Panc1 (cell line): Measurements from ENCODE around the gene RBM5. TPM values are rescaled to one million over a fixed set of nuclear protein-coding genes. Genes with fewer than 3 reads are reported as not detected.
"Not testable (repeated sequence)": the region's sequence is repeated elsewhere in the genome, so short reads cannot be mapped to it uniquely, and the experiment has no call there.

Experiments used
- ATAC-seq: fragments of 200-7000 bp; cut with Tn5 transposase; 2 replicates; pipeline ENCODE4 v1.9.1; 2020; ENCODE audit warnings: mild to moderate bottlenecking, moderate library complexity
- BruUV-seq: library from RNA; stranded (reverse); fragments of 400-500 nt; replicated peaks from 2 replicates; lab custom pipeline; 2021; lab: Mats Ljungman, UMichigan
- CTCF ChIA-PET: fragments of 300-600 bp; sonication (Branson Sonifier 250); formaldehyde crosslinking; loops from one replicate; lab custom pipeline; 2022; ENCODE audit warnings: antibody characterized with exemption; lab: Charles Lee
- POLR2A ChIA-PET: fragments of 300-600 bp; sonication (Branson Sonifier 250); formaldehyde crosslinking; loops from one replicate; lab custom pipeline; 2022; ENCODE audit warnings: antibody characterized with exemption; lab: Charles Lee
- DNase-seq: peaks from one replicate; pipeline ENCODE4 v3.0.0-alpha.2; 2010; ENCODE audit warnings: low read depth, low spot score
- H3K27ac ChIP-seq: 2 replicates; pipeline ENCODE4 v1.5.1; 2011; ENCODE audit warnings: mild to moderate bottlenecking, low read length, inconsistent platforms
- H3K27me3 ChIP-seq: fragments of 200-500 bp; sonication (Bioruptor generic); 2 replicates; pipeline ENCODE4 v1.6.0; 2014; ENCODE audit warnings: low read length, inconsistent platforms; ENCODE audit not compliant: control insufficient read depth, insufficient read depth
- H3K36me3 ChIP-seq: fragments of 200-500 bp; sonication (Bioruptor generic); 2 replicates; pipeline ENCODE4 v1.5.1; 2014; ENCODE audit warnings: inconsistent platforms, mild to moderate bottlenecking, low read length, moderate library complexity; ENCODE audit not compliant: control insufficient read depth, insufficient read depth
- H3K4me1 ChIP-seq: 2 replicates; pipeline ENCODE4 v1.5.1; 2011; ENCODE audit warnings: inconsistent platforms, mild to moderate bottlenecking, low read length, moderate library complexity; ENCODE audit not compliant: control insufficient read depth, insufficient read depth
- H3K4me3 ChIP-seq, 2 experiments: 2 replicates each; pipeline ENCODE4 v1.5.1; 2011 to 2012; ENCODE audit warnings: low read depth in 2 of 2, low read length in 2 of 2, mild to moderate bottlenecking in 2 of 2, inconsistent platforms in 1 of 2, moderate library complexity in 1 of 2
- H3K9me3 ChIP-seq: fragments of 200-500 bp; sonication (Bioruptor generic); 2 replicates; pipeline ENCODE4 v1.5.1; 2014; ENCODE audit warnings: low read depth, mild to moderate bottlenecking, inconsistent platforms, low read length, moderate library complexity; ENCODE audit not compliant: control insufficient read depth, insufficient read depth
- CTCF ChIP-seq: fragments of 450-650 bp; IDR thresholded peaks from 2 replicates; pipeline ENCODE4 v1.5.1; 2017; ENCODE audit warnings: mild to moderate bottlenecking
- POLR2AphosphoS5 ChIP-seq: IDR thresholded peaks from 2 replicates; pipeline ENCODE4 v1.6.1; 2012; ENCODE audit warnings: mild to moderate bottlenecking, low read depth, low read length, moderate library complexity
- SIN3A ChIP-seq: IDR thresholded peaks from 2 replicates; pipeline ENCODE4 v1.6.1; 2012; ENCODE audit warnings: low read depth, mild to moderate bottlenecking, low read length, moderate library complexity, borderline replicate concordance; ENCODE audit not compliant: insufficient read depth
- TCF7L2 ChIP-seq: IDR thresholded peaks from 2 replicates; pipeline ENCODE4 v1.6.1; 2011; ENCODE audit warnings: mild to moderate bottlenecking, low read depth, low read length, inconsistent platforms
- in situ Hi-C: cut with HindIII; loops from 2 replicates; pipeline ENCODE4 v1.10.0; 2016; ENCODE audit warnings: low sequenced_read_pairs, low pct_unique_long_range_greater_than_20kb
- intact Hi-C: fragments of 100-400 bp; cut with micrococcal nuclease; formaldehyde crosslinking; loops from one replicate; pipeline ENCODE4 v1.10.0; 2022; ENCODE audit not compliant: unreplicated experiment
- total RNA-seq: library from RNA; stranded (reverse); gene quantifications from one replicate; pipeline ENCODE4 v1.2.1, GENCODE V29; 2021; ENCODE audit not compliant: unreplicated experiment
- TF ChIP-seq, protein P1 (sequence below), 2 experiments: IDR thresholded peaks; 2 replicates each; pipeline ENCODE4 v1.6.1; 2011 to 2012; ENCODE audit warnings: low read depth in 2 of 2, control low read depth in 1 of 2, low read length in 1 of 2, mild to moderate bottlenecking in 1 of 2, moderate library complexity in 1 of 2; ENCODE audit not compliant: insufficient read depth in 1 of 2

The RBM5 gene
- total RNA-seq, 1 experiment from 2014 or later: 86.6 TPM

DNA sequence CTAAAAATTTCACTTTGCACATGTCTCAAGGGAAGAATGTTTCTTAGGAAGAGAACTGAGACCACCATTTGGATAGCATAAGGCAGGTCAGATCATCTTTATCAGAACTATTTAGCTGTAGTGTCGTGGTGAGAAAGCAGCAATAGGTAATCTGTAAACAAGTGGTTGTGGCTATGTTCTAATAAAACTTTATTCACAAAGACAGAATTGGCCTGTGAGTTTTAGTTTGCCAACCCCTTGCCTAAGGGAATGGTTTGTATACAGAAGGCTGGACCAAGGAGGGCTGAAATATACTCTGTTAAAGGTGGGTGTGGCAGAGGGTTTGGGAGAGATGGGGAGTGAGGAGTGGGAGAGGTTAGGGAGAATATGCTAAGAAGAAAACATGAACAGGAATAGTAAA is 10.6 kb upstream of the RBM5 start:
- ATAC-seq: no peak
- no peak overlapping the region for H3K27ac ChIP-seq
- no peak for TF ChIP-seq CTCF
- TF ChIP-seq, protein P1, sequence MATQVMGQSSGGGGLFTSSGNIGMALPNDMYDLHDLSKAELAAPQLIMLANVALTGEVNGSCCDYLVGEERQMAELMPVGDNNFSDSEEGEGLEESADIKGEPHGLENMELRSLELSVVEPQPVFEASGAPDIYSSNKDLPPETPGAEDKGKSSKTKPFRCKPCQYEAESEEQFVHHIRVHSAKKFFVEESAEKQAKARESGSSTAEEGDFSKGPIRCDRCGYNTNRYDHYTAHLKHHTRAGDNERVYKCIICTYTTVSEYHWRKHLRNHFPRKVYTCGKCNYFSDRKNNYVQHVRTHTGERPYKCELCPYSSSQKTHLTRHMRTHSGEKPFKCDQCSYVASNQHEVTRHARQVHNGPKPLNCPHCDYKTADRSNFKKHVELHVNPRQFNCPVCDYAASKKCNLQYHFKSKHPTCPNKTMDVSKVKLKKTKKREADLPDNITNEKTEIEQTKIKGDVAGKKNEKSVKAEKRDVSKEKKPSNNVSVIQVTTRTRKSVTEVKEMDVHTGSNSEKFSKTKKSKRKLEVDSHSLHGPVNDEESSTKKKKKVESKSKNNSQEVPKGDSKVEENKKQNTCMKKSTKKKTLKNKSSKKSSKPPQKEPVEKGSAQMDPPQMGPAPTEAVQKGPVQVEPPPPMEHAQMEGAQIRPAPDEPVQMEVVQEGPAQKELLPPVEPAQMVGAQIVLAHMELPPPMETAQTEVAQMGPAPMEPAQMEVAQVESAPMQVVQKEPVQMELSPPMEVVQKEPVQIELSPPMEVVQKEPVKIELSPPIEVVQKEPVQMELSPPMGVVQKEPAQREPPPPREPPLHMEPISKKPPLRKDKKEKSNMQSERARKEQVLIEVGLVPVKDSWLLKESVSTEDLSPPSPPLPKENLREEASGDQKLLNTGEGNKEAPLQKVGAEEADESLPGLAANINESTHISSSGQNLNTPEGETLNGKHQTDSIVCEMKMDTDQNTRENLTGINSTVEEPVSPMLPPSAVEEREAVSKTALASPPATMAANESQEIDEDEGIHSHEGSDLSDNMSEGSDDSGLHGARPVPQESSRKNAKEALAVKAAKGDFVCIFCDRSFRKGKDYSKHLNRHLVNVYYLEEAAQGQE (IDR thresholded peaks at IDR 0.05; ENCODE audit: insufficient read depth in 1 of 2, low read depth in 2 of 2, low read length in 1 of 2): no peak
- TF ChIP-seq SIN3A: no peak
- TF ChIP-seq POLR2AphosphoS5: no peak
- TF ChIP-seq TCF7L2: no peak
- H3K4me1 ChIP-seq: no peaks in the 10 kb centered on the region
- intact Hi-C loops (no loop called here), in situ Hi-C loops (no loop called here)
- H3K36me3 ChIP-seq: peaks cover 2% of the 10 kb centered on the region; the same call in 1 of the 2 replicates
- DNase-seq: no peak
- BruUV-seq: no TSS peak
- CTCF ChIA-PET: interaction anchor here (0.6 kb wide), 1 partner anchor 117 kb away, joined by 9 read pairs; no protein-coding TSS in a partner anchor
- H3K9me3 ChIP-seq: no peaks in the 10 kb centered on the region
- H3K27me3 ChIP-seq: no peaks in the 10 kb centered on the region
- POLR2A ChIA-PET: no interaction called here
- no peak overlapping the region for H3K4me3 ChIP-seq

DNA sequence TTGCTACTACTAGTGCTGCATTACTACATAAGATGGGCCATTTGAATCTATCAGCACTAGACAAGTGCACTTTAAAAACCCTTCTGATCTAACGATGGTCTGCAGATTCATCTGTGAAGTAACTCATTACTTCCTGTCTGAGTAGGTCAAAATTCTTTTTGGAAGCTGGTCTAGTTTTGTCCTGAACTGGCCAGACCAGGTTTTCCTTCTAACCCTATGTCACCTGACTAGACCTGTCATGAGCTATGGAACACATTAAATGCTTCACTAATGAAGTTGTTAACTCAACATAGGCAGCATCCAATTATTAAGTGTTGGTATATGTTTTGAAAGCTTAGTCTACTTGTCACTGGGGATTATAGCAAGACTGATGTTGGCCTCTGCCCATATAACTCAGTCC is 10.1 kb upstream of the RBM5 start:
- POLR2A ChIA-PET: no interaction called here
- no peak overlapping the region for H3K27ac ChIP-seq
- CTCF ChIA-PET: interaction anchor here (0.6 kb wide), 1 partner anchor 116 kb away, joined by 9 read pairs; no protein-coding TSS in a partner anchor
- intact Hi-C loops (no loop called here), in situ Hi-C loops (no loop called here)
- BruUV-seq: no TSS peak
- H3K4me1 ChIP-seq: no peaks in the 10 kb centered on the region
- DNase-seq: no peak
- no peaks in the 10 kb centered on the region for H3K27me3 ChIP-seq
- no peak overlapping the region for H3K4me3 ChIP-seq
- peaks cover 2% of the 10 kb centered on the region; the same call in 1 of the 2 replicates for H3K36me3 ChIP-seq
- no peaks in the 10 kb centered on the region for H3K9me3 ChIP-seq
- TF ChIP-seq CTCF (no peak), TCF7L2 (no peak)
- TF ChIP-seq, protein P1 (IDR thresholded peaks at IDR 0.05; ENCODE audit: insufficient read depth in 1 of 2, low read depth in 2 of 2, low read length in 1 of 2): no peak
- no peak; the same call in 1 of the 2 replicates for ATAC-seq

- ATAC-seq, H3K4me3 ChIP-seq, CTCF ChIA-PET, H3K27me3 ChIP-seq, in situ Hi-C loops, BruUV-seq, intact Hi-C loops, H3K9me3 ChIP-seq, DNase-seq, POLR2A ChIA-PET, H3K27ac ChIP-seq, H3K4me1 ChIP-seq, H3K36me3 ChIP-seq: not testable (repeated sequence)
Measured at GRCh38 chr3:50084951-50085350, 3.8 kb upstream of the RBM5 start.
